Fibroblast of peridontal ligament (primary cell): ENCODE data around the gene TRMT61A.
A peak's percentile ranks its signal among the peaks of the same experiment; 100 is the strongest.

Source experiments
- DNase-seq: peaks from one replicate; pipeline ENCODE4 v3.0.0-alpha.2; 2010; ENCODE audit errors: extremely low read depth

The TRMT61A gene

DNA sequence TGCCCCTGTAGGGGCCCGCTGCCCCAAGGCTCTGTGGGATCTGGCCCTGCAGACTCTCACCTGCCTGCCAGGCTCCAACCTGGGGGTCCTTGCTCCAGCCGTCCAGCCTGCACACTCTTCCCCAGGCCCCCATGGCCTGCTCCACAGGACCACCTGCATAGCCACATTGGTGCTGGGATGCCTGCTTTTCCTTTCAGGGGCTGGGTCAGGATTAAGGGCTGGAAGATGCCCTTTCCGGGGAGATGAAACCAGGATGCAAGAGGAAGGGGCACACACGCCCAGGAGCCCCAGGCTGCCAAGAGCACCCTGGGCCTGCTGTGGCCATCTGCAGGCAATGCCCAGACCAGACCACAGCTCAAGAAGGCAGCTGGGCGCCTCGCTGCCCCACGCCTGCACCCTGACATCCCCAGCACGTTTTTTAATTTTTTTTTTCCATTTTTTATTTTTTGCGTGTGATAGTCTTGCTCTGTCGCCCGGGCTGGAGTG, 18.5 kb downstream of the TRMT61A start:
- DNase-seq: no peak

DNA sequence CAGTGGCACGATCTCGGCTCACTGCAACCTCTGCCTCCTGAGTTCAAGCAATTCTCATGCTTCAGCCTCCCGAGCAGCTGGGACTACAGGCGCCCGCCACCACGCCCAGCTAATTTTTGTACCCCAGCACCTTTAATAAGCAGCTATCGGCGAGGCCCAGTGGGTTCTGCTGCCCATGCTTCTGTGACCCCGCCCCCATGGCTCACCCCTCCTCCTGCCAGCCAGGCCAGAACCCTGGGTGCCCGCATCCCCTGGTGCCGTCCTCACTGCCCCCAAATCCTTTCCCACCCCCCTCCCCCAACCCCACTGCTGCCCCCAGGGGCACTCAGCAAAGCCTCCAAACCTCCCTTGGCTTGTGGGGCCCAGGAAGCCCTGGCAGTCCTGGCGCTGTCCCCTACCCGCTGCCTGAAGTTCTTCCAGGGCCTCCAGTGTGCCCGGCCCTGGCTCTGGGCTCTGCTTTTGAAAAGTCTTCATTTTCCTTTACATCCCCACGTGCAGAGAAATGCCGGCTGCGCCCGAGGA, 19.0 kb downstream of the TRMT61A start:
- no peak for DNase-seq

DNA sequence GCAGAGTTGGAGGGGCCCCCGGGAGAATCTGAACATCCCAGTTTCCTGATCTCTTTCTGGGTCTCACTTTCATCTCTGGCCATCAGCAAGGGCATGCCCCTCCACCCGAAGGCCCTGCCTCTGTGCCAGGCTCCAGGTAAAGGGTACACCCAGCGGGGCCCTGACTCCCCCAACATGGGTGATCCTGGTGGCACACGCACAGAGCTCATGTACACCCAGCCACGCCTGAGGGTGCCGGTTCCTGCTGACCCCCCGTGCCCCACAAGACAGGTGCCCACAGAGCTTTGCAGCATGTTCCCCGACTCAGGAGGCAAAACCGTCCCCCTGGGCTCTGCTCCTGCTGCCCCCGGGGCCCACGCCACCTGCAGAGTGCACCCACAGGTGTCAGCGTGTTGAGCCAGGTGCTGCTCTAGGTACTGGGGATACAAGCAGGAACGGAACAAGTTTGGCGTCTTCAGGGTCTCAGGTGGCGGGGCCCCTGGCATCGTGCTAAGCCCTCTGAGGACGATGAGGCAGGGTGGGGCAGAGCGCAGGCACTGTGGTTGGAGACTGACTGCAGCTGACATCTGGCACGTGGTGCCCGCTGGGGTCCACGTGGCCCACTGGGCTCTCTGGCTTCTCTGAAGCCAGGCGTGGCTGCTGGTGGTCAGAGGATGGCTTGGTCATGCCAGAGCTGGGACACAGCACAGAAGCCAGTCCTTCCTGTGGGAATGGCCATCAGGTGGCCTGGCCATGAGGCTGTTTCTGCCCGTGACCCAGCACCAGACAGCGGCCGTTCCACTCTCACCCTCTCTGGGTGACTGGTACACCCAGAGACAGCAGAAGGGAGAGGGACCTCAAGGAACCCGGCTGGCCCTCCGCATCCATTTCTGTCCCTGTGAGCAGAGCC, 19.7 kb downstream of the TRMT61A start:
- DNase-seq: no peak

- no peak for DNase-seq
These were observed 20.6 kb downstream of the TRMT61A start for GRCh38 chr14:103549361-103550311.

DNA sequence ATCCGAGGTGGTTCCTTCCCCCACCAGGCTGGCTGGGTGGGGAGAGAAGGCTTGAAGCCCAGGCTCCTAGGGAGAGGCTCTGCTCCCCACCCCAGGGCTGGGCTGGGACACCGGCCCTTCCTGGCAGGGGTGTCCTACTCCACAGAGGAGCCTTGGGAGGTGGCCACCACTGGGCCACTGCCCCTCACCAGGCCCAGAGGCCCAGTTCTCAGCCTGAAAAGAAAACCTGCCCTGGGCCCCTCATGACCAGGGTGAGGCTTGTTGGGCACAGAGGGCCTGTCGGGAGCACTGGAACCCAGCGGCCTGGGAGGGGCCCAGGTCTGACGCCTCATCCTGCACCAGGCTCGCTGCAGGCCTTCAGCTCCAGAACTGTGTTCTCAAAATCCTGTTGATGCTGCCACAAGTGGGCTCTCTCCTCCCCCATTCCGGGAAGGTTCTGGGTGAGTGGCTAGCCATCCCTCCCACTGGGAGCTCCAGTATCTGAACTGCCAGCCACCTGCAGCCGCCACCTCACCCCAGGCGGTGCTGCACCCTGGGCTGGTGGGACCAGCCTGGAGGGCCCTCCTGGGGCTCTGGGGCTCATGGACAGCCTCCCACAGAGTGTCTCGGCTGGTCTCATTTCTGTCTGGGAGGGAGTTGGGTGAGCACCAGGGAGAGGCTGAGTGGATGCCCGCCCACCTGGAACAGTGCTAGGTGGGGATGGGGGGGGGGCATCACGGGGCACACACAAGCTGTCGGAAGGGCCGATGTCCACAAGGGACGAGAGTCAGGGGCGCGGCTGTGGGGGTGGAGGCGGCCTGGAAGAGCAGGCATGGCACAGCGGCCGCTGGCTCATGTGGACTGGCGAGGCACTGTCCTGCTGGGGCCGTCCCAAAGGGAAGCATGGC, 21.7 kb downstream of the TRMT61A start:
- DNase-seq: no peak

DNA sequence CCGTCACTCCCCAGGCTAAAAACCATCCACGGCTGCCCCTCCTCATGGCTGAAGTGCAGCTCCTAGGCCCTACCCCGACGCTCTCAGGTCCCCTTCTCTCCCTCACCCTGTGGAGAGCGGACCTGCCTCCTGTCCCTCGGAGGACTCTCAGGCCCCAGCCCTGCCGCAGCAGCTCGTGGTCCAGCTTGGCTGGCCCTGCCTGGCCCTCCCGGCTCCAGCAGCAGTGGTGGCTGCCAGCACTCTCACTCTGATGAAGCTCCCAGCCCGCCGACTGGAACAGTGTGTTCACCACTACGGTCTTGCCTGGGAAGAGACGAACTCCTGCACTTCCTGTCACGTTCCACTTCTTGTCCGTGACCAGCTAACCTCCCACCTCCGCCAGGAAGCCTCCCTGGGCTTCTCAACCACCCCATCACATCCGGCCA, 22.4 kb downstream of the TRMT61A start:
- DNase-seq: no peak

GRCh38 chr14:103552011-103552845, 23.2 kb downstream of the TRMT61A start:
- peak; percentile 73 for DNase-seq

DNA sequence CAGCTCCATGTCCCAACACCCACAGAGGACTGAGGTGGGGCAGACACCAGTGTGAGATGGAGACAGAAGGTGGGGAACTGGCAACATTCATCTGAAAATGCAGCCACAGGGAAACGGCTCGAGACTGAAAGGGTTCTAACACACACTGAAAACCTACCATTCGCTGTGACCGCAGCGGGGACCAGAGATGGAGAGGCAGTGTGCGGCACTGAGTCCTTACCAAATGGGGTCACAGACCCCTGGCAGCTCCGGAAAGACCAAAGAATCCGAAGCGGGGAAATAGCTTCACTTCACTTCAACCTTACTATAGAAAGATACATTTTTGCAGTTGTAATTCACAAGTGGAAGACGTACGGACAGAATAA, 23.8 kb downstream of the TRMT61A start:
- DNase-seq: no peak

DNA sequence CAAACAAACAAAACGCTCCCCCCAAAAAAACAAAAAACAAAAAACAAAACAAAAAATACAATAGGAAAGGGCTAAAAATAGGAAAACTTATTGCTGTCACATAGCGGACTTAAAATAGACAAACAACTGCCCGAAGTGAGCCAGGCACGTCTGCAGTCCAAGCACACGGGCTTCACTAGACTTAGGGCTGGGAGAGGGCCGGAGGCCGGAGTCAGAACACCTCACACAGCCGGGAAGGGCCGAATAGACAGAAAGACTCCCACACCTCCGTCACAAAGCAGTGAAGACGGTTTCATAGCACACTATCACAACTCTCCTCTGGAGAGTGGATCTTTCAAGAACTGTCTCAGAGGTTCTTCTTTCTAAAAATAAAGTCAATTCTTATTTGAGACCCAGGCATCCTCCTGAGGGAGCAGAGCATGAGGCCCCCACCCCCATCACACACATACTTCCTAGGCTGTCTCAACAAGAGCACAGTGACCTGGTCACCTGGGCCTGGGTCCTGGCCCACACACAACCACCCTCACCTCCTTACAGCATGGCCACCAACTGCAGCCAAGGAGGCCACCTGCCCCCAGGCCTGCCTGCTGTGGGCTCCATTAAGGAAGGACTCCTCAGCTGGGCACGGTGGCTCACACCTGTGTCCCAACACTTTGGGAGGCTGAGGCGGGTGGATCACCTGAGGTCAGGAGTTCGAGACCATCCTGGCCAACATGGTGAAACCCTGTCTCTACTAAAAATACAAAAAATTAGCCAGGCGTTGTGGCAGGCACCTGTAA, 26.8 kb downstream of the TRMT61A start:
- no peak for DNase-seq

DNA sequence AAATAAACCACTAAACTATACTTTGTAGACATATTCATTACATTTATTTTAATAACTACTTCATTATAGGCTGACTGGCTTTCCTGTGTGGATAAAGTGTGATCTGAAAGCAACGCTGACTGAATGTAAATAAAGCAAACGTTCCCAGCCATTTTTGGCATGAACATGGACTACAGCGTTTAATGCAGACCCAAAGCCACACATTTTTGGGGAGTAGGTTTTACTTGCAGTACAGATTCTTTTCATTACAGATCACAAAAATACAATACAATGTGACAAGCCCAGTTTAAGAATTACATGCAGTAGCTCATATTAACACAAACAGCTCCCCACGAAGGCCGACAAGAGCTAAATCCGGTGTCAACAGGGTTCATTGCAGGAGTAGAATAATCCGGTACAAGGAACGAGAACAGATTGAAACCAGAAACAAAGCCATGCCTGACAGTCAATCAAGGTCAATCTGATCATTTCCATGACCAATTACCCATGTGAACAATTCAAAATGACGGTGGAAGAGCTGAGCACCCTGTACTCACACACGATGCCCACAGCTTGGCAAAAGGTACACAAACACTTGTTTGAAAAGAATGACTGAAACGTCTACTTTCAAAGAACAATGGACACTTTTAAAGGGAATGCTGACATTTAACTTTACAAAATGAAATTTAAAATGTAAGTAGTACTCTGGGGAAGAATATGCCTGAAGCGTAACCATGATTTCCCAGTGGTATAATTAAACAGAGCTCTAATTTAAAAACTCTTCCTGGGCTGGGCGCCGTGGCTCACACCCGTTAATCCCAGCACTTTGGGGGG, 28.2 kb downstream of the TRMT61A start:
- peak; percentile 35 for DNase-seq

- DNase-seq: peak; percentile 80
These were observed 29.3 kb downstream of the TRMT61A start for GRCh38 chr14:103558071-103558882.

DNA sequence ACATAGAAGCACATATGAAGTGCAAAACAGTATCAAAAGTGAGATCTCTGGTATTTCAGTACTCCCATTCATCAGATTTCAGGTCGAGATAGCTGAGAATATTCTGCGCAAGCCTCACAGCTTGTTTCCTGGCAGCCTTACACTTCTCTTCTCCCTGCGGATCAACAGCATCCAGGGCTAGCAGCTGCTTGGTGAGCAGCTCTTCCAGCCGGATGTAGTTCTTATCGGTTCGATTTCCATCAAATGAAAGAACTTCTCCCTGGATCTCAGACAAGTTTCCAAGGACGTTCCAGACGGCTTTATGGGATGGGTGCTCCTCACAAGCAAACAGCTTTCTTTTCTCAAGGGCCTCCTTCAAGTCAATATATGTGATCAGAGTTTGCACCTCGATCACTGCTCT, 30.8 kb downstream of the TRMT61A start:
- no peak for DNase-seq

DNA sequence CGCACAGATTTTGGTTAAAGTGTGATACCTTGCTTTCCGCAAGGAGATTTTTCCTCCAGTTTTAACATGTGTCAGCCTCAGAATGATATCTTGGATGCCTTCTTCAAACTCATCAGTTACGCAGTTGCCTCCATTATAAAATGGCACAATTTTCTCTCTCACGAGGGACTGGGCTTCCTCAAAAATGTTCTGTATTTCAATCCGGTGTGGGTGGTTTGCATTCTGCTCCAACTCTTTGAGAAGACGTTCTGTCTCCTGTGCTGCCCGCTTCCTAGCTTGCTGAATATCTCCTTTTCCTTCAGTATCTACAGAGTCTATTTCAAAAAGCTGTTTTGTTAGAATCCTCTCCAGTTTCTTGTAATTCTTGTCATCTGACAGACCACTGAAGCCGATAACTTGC, 31.7 kb downstream of the TRMT61A start:
- no peak for DNase-seq

DNA sequence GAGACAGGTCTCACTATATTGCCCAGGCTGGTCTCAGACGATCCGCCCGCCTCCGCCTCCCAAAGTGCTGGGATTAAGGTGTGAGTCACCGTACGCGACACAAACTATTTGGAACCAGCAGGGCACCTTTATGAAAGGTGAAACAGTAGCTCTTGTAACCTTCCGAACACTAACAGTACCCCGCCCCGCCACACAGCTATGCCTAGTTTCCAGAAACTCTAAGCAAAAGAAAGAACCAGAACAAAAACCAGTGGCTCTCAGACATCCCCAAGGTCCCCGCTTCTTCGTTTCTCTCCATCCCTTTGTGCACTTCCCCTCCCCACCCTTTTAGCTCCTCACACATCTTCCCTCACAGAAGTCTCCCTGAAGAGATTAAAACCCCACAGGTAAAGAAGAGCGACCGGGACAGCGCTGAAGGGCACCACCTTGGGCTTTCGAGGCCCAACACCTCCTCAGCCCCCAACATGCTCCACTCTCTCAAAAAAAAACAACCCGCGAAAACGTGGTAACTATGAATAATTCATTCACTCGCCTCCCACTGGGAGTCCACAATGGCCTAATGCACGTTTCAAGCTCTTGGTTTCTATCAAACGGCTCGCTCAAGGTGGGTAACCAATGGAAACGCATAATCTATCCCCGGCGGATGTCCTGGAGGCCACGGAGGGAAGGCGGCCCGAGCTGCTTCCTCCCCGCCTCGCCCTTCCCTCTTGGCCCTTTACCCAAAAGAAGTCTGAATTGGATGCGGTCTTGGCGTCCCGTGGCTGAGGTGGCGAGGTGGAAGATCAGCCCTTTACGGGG, 32.6 kb downstream of the TRMT61A start:
- DNase-seq: peak; percentile 43

DNA sequence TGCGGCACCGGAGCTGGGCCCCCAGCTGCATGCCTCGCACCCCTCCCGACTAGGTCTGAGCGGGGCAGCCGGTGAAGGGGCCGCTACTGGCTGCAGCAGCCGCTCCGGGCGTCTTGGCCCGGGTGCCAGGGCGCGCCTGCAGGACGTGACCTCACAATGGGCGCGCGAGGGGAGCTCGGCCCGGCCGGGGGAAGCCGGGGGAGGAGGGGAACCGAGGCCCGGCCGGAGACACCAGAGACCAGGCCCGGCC, 33.1 kb downstream of the TRMT61A start:
- peak; percentile 23 for DNase-seq

DNA sequence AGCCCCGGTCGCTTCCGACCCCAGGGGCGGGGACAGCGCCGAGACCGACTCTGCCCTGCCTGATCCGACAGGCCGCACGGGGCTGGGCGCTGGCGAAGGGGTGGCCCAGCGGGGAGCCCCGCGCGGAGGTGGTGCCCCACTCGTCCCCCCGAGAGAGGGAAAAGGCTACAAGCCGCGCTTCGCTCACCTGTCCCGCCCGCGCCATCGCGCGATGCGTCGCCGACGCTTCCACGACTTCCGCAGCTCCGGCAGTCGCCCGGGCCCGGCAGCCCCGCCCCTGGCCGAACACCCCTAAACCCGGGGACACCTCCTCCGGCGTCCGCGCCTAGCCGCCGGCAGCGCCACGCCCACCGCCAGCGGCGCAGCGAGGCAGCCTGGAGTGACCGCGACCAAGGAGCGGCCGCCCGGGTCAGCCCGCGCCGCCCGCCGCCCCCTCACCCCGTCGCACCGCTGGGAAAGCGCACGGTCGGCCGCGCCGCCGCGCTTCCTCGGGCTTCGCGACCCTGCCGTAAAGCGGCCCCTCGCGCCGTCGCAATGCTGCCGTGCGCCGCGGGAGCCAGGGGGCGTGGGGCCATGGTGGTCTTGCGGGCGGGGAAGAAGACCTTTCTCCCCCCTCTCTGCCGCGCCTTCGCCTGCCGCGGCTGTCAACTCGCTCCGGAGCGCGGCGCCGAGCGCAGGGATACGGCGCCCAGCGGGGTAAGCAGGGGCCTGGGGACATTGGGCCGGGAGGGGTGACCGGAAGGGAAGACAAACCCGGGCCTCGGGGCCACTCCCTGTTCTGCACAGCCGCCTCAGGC, 33.6 kb downstream of the TRMT61A start, which contains the start of the genes BAG5 and COA8:
Gene BAG5, minus strand, starts transcription at position 229 of the 797 bp plus-strand sequence. CDS start 1,493 bp downstream, outside the sequence.
Gene COA8, plus strand, starts transcription at position 532 of the 797 bp plus-strand sequence. Its CDS starts 42 bp downstream, at position 574.
- peak; percentile 66 for DNase-seq
